Measurements from ENCODE around the gene SLC4A9.

Gene SLC4A9, protein sequence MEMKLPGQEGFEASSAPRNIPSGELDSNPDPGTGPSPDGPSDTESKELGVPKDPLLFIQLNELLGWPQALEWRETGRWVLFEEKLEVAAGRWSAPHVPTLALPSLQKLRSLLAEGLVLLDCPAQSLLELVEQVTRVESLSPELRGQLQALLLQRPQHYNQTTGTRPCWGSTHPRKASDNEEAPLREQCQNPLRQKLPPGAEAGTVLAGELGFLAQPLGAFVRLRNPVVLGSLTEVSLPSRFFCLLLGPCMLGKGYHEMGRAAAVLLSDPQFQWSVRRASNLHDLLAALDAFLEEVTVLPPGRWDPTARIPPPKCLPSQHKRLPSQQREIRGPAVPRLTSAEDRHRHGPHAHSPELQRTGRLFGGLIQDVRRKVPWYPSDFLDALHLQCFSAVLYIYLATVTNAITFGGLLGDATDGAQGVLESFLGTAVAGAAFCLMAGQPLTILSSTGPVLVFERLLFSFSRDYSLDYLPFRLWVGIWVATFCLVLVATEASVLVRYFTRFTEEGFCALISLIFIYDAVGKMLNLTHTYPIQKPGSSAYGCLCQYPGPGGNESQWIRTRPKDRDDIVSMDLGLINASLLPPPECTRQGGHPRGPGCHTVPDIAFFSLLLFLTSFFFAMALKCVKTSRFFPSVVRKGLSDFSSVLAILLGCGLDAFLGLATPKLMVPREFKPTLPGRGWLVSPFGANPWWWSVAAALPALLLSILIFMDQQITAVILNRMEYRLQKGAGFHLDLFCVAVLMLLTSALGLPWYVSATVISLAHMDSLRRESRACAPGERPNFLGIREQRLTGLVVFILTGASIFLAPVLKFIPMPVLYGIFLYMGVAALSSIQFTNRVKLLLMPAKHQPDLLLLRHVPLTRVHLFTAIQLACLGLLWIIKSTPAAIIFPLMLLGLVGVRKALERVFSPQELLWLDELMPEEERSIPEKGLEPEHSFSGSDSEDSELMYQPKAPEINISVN

DNA sequence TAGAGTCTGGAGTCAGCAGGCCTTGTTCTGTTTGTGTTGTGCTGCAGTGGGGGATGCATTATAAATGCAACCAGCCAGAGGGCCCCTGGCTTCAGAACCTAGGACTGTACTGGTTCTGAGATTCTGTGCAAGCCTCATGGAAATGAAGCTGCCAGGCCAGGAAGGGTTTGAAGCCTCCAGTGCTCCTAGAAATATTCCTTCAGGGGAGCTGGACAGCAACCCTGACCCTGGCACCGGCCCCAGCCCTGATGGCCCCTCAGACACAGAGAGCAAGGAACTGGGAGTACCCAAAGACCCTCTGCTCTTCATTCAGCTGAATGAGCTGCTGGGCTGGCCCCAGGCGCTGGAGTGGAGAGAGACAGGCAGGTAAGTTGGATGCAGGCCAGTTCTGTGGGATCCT is at the start of gene SLC4A9:
TSS of gene SLC4A9 (plus strand) at position 94 of the 400 bp plus-strand sequence. CDS start at position 137, 43 bp downstream.
- DNase-seq, result no peak

GRCh38 chr5:140310434-140310833 is 49.6 kb upstream of the SLC4A9 start:
- DNase-seq, result no peak

- DNase-seq, result no peak
Observed at GRCh38 chr5:140311011-140311467, 49.0 kb upstream of the SLC4A9 start.

DNA sequence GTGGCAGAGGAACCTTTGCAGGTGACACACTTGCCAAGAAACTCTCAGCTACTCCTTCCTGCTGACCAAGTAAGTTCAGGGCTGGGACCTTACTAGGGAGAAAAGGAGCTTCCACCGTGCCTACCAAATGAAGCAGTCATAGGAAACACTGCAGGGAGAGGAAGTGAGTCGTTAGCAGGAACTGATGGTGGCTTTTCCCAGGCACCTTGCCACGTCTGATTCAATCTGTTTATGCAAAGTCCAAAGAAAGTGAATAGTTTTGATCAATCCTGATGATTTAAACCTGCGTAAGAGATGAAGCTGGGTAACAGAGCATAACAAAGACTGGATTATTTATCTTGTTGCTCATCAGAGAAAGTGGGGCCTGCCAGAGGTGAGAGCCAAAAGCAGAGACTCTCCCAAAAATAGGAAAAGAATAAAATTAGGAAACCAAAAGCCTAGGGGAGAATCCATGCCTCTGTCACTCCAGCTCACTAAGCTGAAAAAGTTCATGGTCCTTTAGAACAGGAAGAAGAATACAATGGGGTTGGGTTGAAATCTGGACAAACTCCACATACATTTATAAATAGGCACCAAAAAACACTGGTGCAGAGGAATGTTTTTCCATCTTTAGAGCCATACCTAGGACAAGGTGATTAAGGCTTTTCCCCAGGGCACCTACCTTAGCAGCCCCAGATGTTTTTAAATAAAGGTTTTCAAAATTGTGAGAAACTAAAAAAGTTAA is 47.8 kb upstream of the SLC4A9 start:
- DNase-seq, result no peak

DNA sequence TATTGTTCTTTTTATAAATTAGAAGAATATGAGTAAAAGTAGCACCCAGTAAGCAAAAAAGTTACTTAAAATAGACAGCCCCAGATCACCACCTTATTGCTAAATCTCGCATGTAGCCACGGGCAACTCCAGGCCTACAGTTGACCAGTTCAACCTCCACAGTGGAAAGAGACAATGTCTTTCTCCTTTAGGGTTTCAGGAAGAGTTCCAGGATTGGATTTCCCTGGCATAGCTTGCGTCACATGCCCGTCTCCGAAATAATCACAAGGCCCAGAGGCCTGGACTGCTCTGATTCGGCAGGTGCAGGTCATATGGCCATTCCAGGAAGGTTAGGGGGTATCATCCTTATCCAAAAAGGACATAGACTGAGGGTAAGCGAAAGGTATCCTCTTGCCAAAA is 47.2 kb upstream of the SLC4A9 start:
- DNase-seq, result no peak

DNA sequence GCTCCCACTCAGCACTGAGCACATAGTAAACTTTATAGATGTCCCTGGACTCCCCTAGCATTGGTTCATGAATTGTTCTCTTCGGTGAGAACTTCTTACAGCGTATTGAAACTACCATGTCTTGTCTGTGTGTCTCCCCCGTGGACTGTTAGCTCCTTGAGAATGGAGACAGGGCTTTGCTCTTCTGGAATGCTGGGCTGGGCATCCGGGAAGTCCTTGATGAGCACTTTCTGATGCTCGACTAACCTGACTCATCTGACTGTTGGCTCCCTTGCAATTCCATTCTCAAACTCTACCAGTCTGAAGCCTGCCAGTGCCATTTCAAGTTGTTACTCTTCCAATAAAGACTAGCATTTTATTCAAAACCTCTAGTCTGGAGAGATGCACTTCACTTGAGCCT is 42.1 kb upstream of the SLC4A9 start:
- no peak for DNase-seq

DNA sequence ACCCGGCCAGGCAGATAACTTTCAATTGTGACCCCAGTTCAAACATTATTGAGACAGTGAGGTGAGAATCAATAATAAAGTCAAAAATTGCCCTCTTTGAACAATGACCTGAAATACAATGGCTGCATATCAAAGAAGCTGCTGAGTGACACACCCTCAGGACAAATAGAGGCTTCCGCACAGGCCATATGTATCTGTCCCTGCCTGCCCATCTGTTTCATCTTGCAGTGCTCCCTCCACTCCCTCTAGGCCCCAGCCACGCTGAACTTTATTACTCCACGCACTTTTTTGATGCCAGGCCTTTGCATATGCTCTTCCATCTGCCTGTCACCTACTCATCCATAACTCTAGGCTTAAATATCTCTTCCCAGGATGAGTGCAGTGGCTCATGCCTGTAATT is 41.2 kb upstream of the SLC4A9 start:
- no peak for DNase-seq

DNA sequence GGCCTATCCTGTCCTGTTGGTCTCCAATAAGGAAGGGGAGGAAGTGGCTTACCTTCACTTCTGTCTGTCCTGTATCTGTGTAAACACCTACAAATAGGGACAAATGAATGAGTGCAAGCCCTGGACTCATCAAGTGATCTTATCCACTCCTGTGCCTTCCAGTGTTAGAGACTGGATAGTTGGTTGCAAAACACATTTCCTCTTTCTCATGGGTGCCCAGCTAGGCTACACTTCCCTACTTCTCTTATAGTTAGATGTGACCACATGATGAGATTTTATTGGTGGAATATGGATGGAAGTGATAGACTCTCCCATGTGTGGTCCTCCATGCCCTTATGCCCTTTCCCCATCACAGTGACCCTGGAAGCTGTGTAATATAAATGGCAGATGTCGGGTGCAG is 40.2 kb upstream of the SLC4A9 start:
- no peak for DNase-seq

- no peak for DNase-seq
Observed at GRCh38 chr5:140321796-140322195, 38.2 kb upstream of the SLC4A9 start.

DNA sequence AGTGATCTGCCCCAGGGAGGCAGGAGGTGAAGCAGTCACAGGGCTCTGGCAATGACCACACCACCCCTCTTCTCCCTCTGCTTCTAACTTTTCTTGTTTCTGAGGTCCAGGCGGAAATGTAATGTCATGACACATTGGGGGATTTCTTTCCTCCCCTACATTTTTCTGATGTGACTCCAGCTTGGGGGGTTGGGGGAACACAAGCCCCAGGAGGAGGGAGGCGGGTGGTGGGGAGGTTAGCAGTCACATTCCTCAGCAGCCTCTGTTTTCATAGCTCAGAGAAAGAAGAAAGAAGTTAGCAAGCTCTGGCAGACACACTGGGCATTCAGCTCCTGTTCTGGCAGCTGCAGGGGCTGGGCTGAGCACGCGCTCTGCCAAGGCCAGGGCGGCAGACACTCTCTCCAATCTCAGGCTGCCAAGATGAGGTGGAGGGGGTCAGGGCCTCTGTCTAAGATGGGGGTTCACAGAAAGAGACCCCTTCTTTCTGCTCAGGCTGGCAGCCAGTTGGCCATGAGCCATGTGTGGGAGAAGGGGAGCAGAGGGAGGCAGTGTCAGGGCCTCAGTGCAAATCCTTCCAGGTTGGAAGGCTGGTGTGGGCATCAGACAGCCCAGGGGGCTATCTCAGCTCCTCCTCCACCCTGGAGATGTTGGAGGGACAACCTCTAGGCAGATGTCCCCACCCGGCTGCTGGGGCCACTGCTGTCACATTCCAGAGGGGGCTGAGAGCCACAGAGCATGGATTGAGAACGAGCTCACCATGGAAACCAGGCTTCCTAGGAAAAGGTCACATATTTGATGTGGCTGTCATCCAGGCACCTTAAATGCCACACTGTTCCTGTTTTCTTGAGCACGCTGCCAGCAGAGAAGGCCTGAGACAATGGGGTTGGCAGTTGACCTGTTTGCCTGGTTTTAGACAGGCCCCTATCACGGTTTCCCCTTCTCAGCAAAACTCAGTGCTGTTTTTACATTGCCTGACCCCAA is 37.0 kb upstream of the SLC4A9 start:
- no peak for DNase-seq

GRCh38 chr5:140324041-140324600 is 35.9 kb upstream of the SLC4A9 start:
- DNase-seq, result no peak

- DNase-seq, result no peak
Observed at GRCh38 chr5:140324617-140325241, 35.3 kb upstream of the SLC4A9 start.

DNA sequence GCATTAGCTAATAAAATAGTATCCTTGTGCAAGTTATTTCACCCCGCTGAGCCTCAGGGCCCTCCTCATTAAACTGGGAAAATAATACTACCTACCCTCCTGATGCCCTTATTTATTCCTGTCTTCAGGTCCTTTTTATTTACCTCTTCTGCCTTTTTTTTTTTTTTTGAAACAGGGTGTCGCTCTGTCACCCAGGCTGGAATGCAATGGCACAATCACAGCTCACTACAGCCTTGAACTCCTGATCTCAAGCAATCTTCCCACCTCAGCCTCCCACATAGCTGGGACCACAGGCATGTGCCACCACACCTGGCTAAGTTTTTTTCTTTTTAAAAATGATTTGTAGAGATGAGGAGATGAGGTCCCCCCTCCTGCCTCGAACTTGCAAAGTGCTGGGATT is 34.5 kb upstream of the SLC4A9 start:
- DNase-seq, result no peak

DNA sequence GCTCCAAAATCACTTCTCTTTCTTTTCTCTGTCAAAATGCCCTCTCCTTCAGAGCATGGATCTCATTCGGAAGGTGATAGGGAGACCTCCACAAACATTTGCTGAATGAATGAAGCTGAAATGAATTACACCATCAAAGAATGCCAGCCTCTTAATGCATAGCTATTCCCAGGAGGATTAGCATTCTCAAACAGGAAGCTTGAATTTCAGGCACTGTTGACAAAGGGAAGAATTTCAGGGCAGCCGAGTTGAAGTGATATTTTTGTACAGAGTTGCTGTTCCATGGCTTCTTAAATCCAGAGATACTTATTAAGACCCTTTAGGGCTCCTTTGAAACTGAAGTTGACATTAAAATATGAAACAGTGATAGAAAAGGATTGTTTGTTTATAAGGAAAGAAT is 32.4 kb upstream of the SLC4A9 start:
- DNase-seq, result no peak

GRCh38 chr5:140328036-140328764 is 31.8 kb upstream of the SLC4A9 start:
- no peak for DNase-seq

DNA sequence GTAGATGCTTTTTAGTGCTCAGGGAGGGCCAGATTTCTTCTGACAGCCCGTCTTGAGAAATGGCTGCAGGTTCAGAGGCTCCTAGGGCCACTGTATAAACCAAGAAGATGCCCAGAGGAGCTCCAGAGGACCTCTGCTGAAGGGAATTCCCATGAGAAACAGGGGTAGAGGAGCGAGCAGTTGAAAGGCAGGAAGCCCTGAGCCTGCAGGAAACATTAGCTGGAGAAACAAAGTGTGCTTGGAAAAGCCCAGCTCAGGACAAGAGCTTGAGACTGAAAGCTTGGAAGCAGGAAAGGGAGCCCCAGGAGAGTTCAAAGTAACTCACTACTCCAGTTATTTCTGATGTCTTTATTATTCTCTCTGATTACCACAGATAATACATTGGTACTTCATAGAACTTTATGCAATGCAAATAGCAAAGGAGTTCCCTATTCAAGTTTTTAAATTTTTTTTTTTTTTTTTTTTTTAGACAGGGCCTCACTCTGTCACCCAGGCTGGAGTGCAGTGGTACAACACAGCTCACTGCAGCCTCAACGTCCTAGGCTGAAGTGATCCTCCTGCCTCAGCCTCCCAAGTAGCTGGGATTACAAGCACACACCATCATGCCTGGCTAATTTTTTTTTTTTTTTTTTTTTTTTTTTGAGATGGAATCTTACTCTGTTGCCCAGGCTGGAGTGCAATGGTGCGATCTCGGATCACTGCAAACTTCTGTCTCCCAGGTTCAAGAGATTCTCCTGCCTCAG is 30.1 kb upstream of the SLC4A9 start:
- DNase-seq, result no peak

- no peak for DNase-seq
Observed at GRCh38 chr5:140331638-140332037, 28.4 kb upstream of the SLC4A9 start.

DNA sequence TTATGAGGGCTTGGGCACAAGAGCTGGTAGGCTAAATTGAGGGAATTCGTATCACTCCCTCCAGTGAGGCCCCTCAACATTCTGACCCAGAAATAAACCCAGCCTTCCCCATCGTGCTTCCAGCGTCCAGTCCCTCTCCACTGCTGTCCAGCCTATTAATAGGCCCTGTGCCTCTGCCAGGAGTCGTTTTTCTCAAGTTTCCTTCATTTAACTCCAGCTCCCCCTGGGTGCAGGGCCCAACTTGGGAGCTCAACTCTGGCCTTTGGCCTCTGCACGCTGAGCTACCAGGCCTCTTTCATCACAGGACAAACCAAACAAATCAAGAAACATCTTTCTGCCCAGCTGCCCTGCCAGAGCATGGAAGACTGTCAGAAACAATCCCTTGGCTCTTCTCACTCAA is 23.6 kb upstream of the SLC4A9 start:
- DNase-seq, result no peak

DNA sequence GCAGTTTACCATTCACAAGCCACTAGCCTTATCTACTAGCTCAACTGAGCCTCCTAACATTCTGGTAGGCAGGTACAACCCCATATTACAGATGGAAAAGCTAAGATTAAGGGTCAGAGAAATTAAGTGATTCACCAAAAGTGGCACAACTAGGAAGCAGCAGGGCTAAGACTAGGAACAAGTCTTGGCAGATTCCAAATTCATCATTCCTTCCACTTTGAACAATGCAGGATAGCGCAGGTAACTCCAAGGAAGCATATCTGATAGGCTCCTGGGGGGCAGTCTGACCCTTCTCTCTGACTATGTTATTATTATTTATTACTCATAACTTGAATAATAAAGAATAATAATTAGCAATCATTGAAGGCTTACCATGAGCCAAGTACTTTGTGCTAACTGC is 22.1 kb upstream of the SLC4A9 start:
- no peak for DNase-seq

DNA sequence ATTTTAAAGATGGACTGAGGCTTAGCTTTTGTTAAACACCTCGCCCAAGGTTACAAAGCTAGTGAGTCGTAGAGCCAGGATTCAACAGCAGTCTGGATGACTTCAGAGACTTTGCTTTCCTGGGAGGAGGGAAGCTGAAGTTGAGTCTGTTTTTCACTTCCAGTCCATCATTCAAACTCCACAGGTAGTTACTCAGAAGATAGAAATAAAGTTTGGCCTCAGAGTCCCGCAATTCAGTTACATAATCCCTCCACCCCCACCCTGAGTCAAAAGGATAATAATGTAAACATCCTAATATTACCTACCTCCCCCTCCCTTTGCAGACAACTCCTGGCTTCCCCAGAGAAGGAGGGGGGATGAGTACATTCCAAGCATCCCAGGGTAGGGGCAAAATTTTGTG is 21.7 kb upstream of the SLC4A9 start:
- no peak for DNase-seq

Data from NCI-H510A (cell line).